ENCODE measurements around the gene INPP5D. TPM values are rescaled to one million over a fixed set of nuclear protein-coding genes. Genes with fewer than 3 reads are reported as not detected.

INPP5D gene
- total and polyA plus RNA-seq, 2 of the 13 experiments (the other 11 are each of a cell fraction or from before 2014, with no cell fraction given): 16.7 to 18.0 TPM

DNA sequence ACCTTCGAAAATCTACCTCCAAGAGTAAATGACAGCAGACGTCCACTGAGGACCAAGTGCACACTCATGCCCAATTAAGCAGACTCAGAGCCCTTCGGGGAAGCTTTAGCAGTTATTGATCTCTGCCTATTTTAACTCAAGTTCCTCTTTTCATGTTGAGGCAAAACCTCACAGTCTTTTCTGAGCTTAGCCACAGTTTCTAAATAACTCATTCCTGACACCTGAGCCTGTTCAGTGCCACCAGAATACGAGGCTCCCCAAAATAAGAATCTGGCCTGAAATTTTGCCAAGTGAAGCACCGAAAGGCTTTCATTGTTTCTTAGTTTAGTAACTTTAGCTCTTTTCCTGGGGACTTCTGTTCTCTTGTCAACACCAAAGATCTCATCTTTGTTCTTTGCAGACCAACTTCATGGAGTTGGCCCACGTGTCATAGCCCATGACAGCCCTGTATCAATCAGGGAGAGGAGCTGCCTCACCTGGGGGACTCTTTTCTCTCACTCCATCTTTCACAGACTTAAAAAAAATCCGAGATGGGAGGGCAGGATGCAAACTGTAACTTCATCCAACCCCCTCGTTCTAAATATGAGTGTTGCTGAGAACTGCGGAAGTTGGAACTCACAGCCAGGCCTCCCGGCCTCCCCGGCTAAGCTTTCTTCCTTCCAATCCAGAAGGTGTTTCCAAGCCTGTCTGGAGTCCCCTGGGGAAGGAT lies 22.2 kb downstream of the INPP5D start:
- no TSS peak for BruUV-seq (replicated peaks)
- no peaks in the 10 kb centered on the region for H3K27me3 ChIP-seq (ENCODE audit: control insufficient read depth in 1 of 2, insufficient read depth in 2 of 2, low read length in 2 of 2)
- peaks cover 45% of the 10 kb centered on the region for H3K4me1 ChIP-seq (ENCODE audit: insufficient read depth, low read length)
- H2AFZ ChIP-seq (ENCODE audit: low read length): no peak overlapping the region
- in situ Hi-C loops (cut with HindIII; ENCODE audit: extremely low pct_ligation_motif_present, low pct_unique_long_range_greater_than_20kb): no loop called here
- peaks cover 1 to 15% of the 10 kb centered on the region in 2 experiments; a peak in 2 of 5 replicates for H3K36me3 ChIP-seq (replicated peaks in 1 of 2; ENCODE audit: control insufficient read depth in 1 of 2, insufficient read depth in 2 of 2, low read length in 2 of 2)
- H3K4me3 ChIP-seq (replicated peaks in 1 of 3; ENCODE audit: insufficient read depth in 1 of 3, low read depth in 2 of 3, low read length in 3 of 3): no peak overlapping the region
- no peak overlapping the region for H3K4me2 ChIP-seq (ENCODE audit: low read depth, low read length)
- no peak overlapping the region for H3K27ac ChIP-seq (ENCODE audit: extremely low read length, insufficient read depth, low read length)
- no peak for FAIRE-seq
- ChIA-PET POLR2A (interaction anchor here (0.7 to 1.6 kb wide), 4 partner anchors 15 to 69 kb away, joined by 3 to 4 read pairs (median 4); partner anchors contain the start of genes INPP5D and NGEF), CTCF (ENCODE audit: low intra/inter-chr PET ratio, low total read pairs) (no interaction called here)
- no peak for ATAC-seq
- H4K20me1 ChIP-seq (ENCODE audit: insufficient read depth, low read length): no peaks in the 10 kb centered on the region
- TF ChIP-seq, protein P1, sequence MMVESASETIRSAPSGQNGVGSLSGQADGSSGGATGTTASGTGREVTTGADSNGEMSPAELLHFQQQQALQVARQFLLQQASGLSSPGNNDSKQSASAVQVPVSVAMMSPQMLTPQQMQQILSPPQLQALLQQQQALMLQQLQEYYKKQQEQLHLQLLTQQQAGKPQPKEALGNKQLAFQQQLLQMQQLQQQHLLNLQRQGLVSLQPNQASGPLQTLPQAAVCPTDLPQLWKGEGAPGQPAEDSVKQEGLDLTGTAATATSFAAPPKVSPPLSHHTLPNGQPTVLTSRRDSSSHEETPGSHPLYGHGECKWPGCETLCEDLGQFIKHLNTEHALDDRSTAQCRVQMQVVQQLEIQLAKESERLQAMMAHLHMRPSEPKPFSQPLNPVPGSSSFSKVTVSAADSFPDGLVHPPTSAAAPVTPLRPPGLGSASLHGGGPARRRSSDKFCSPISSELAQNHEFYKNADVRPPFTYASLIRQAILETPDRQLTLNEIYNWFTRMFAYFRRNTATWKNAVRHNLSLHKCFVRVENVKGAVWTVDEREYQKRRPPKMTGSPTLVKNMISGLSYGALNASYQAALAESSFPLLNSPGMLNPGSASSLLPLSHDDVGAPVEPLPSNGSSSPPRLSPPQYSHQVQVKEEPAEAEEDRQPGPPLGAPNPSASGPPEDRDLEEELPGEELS (CRISPR knock-in tag; IDR thresholded peaks at IDR 0.05): no peak
- H3K9ac ChIP-seq (ENCODE audit: insufficient read depth, low read depth, low read length): no peak overlapping the region
- WGBS (ENCODE audit: low lambda C conversion rate): 92% methylated on average over 11 of the region's 11 CpGs
- no peaks in the 10 kb centered on the region for H3K79me2 ChIP-seq (ENCODE audit: insufficient read depth, low read length)
- intact Hi-C loops (cut with micrococcal nuclease; ENCODE audit: unreplicated experiment): no loop called here
- DNase-seq (ENCODE audit: low spot score): no peak
- H3K9me3 ChIP-seq (ENCODE audit: low read length): no peaks in the 10 kb centered on the region

GRCh38 chr2:233082931-233083755 lies 23.0 kb downstream of the INPP5D start:
- no peak for FAIRE-seq
- CTCF ChIA-PET (ENCODE audit: low intra/inter-chr PET ratio, low total read pairs): no interaction called here
- POLR2A ChIA-PET: interaction anchor here (0.7 to 1.6 kb wide), 4 partner anchors 16 to 70 kb away, joined by 3 to 4 read pairs (median 4); partner anchors contain the start of genes INPP5D and NGEF
- TF ChIP-seq CBFB (CRISPR knock-in tag; IDR thresholded peaks at IDR 0.05): no peak
- 0 out of 2 replicates have a peak, but pooled peaks have one; percentile 22 for TF ChIP-seq ZNF709 (CRISPR knock-in tag; IDR thresholded peaks at IDR 0.05)
- H3K79me2 ChIP-seq (ENCODE audit: insufficient read depth, low read length): no peaks in the 10 kb centered on the region
- 93% methylated on average over 8 of the region's 9 CpGs for WGBS (ENCODE audit: low lambda C conversion rate)
- no peak overlapping the region for H2AFZ ChIP-seq (ENCODE audit: low read length)
- intact Hi-C loops (cut with micrococcal nuclease; ENCODE audit: unreplicated experiment) (no loop called here), in situ Hi-C loops (cut with HindIII; ENCODE audit: extremely low pct_ligation_motif_present, low pct_unique_long_range_greater_than_20kb) (no loop called here)
- H3K4me3 ChIP-seq (replicated peaks in 1 of 3; ENCODE audit: insufficient read depth in 1 of 3, low read depth in 2 of 3, low read length in 3 of 3): no peak overlapping the region
- H3K9me3 ChIP-seq (ENCODE audit: low read length): no peaks in the 10 kb centered on the region
- H3K27ac ChIP-seq (ENCODE audit: extremely low read length, insufficient read depth, low read length): peak overlapping the region; percentile 13
- peaks cover 2 to 15% of the 10 kb centered on the region in 2 experiments; a peak in 2 of 5 replicates for H3K36me3 ChIP-seq (replicated peaks in 1 of 2; ENCODE audit: control insufficient read depth in 1 of 2, insufficient read depth in 2 of 2, low read length in 2 of 2)
- H3K9ac ChIP-seq (ENCODE audit: insufficient read depth, low read depth, low read length): no peak overlapping the region
- no peak for ATAC-seq
- DNase-seq (ENCODE audit: low spot score): no peak
- H3K27me3 ChIP-seq (ENCODE audit: control insufficient read depth in 1 of 2, insufficient read depth in 2 of 2, low read length in 2 of 2): no peaks in the 10 kb centered on the region
- no TSS peak for BruUV-seq (replicated peaks)
- peaks cover 45% of the 10 kb centered on the region for H3K4me1 ChIP-seq (ENCODE audit: insufficient read depth, low read length)
- no peaks in the 10 kb centered on the region for H4K20me1 ChIP-seq (ENCODE audit: insufficient read depth, low read length)
- no peak overlapping the region for H3K4me2 ChIP-seq (ENCODE audit: low read depth, low read length)
